Measurements from ENCODE around the gene MRTFA. TPM values are rescaled to one million over a fixed set of nuclear protein-coding genes. Genes with fewer than 3 reads are reported as not detected.
A peak's percentile ranks its signal among the peaks of the same experiment; 100 is the strongest.

The MRTFA gene
- total and polyA plus RNA-seq, 9 of the 15 experiments (the other 6 are each of a cell fraction or from before 2014, with no cell fraction given), result 0.84 to 21.1 (median 3.7) TPM

DNA sequence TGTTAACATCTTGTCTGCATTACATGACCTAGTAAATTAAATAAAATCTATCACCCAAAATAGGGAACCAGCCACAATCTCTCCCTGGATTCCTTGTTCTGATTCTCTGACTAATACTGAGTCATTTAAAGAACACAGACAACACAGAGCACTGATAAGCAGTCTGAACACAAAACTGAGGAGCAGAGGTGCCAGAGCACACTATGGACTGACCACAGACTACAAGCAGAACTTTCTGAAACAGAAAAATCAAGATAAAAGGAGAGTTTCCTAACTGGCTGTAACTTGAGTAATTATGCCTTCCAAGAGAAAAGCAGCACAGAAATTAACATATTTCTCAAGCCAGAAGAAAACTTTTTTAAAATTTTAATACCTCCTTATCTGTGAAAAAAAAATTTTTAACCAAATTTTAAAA, 137.3 kb downstream of the MRTFA start (continued):
- TF ChIP-seq SMARCA4 (IDR thresholded peaks at IDR 0.05) (peak; percentile 94), ZBTB1 (CRISPR knock-in tag; IDR thresholded peaks at IDR 0.05; ENCODE audit: borderline replicate concordance, low read depth) (no peak), PYGO2 (tag; IDR thresholded peaks at IDR 0.05) (no peak), SAFB (IDR thresholded peaks at IDR 0.05; ENCODE audit: borderline replicate concordance, low read depth, low read length) (no peak), BDP1 (IDR thresholded peaks at IDR 0.05; ENCODE audit: insufficient read depth, insufficient read length) (no peak), SMAD1 (IDR thresholded peaks at IDR 0.05; ENCODE audit: low read depth, low read length, partially characterized antibody) (no peak), XRCC3 (IDR thresholded peaks at IDR 0.05) (no peak), SIN3B (IDR thresholded peaks at IDR 0.05; ENCODE audit: low read depth) (no peak), ZNF311 (CRISPR knock-in tag; IDR thresholded peaks at IDR 0.05) (no peak), FOXK1 (CRISPR knock-in tag; IDR thresholded peaks at IDR 0.05; ENCODE audit: borderline replicate concordance) (no peak)
- TF ChIP-seq, protein P1, sequence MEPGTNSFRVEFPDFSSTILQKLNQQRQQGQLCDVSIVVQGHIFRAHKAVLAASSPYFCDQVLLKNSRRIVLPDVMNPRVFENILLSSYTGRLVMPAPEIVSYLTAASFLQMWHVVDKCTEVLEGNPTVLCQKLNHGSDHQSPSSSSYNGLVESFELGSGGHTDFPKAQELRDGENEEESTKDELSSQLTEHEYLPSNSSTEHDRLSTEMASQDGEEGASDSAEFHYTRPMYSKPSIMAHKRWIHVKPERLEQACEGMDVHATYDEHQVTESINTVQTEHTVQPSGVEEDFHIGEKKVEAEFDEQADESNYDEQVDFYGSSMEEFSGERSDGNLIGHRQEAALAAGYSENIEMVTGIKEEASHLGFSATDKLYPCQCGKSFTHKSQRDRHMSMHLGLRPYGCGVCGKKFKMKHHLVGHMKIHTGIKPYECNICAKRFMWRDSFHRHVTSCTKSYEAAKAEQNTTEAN (CRISPR knock-in tag; IDR thresholded peaks at IDR 0.05), result no peak
- TF ChIP-seq, protein P2, sequence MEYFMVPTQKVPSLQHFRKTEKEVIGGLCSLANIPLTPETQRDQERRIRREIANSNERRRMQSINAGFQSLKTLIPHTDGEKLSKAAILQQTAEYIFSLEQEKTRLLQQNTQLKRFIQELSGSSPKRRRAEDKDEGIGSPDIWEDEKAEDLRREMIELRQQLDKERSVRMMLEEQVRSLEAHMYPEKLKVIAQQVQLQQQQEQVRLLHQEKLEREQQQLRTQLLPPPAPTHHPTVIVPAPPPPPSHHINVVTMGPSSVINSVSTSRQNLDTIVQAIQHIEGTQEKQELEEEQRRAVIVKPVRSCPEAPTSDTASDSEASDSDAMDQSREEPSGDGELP (CRISPR knock-in tag; IDR thresholded peaks at IDR 0.05; ENCODE audit: borderline replicate concordance), result no peak
- TF ChIP-seq, protein P3, sequence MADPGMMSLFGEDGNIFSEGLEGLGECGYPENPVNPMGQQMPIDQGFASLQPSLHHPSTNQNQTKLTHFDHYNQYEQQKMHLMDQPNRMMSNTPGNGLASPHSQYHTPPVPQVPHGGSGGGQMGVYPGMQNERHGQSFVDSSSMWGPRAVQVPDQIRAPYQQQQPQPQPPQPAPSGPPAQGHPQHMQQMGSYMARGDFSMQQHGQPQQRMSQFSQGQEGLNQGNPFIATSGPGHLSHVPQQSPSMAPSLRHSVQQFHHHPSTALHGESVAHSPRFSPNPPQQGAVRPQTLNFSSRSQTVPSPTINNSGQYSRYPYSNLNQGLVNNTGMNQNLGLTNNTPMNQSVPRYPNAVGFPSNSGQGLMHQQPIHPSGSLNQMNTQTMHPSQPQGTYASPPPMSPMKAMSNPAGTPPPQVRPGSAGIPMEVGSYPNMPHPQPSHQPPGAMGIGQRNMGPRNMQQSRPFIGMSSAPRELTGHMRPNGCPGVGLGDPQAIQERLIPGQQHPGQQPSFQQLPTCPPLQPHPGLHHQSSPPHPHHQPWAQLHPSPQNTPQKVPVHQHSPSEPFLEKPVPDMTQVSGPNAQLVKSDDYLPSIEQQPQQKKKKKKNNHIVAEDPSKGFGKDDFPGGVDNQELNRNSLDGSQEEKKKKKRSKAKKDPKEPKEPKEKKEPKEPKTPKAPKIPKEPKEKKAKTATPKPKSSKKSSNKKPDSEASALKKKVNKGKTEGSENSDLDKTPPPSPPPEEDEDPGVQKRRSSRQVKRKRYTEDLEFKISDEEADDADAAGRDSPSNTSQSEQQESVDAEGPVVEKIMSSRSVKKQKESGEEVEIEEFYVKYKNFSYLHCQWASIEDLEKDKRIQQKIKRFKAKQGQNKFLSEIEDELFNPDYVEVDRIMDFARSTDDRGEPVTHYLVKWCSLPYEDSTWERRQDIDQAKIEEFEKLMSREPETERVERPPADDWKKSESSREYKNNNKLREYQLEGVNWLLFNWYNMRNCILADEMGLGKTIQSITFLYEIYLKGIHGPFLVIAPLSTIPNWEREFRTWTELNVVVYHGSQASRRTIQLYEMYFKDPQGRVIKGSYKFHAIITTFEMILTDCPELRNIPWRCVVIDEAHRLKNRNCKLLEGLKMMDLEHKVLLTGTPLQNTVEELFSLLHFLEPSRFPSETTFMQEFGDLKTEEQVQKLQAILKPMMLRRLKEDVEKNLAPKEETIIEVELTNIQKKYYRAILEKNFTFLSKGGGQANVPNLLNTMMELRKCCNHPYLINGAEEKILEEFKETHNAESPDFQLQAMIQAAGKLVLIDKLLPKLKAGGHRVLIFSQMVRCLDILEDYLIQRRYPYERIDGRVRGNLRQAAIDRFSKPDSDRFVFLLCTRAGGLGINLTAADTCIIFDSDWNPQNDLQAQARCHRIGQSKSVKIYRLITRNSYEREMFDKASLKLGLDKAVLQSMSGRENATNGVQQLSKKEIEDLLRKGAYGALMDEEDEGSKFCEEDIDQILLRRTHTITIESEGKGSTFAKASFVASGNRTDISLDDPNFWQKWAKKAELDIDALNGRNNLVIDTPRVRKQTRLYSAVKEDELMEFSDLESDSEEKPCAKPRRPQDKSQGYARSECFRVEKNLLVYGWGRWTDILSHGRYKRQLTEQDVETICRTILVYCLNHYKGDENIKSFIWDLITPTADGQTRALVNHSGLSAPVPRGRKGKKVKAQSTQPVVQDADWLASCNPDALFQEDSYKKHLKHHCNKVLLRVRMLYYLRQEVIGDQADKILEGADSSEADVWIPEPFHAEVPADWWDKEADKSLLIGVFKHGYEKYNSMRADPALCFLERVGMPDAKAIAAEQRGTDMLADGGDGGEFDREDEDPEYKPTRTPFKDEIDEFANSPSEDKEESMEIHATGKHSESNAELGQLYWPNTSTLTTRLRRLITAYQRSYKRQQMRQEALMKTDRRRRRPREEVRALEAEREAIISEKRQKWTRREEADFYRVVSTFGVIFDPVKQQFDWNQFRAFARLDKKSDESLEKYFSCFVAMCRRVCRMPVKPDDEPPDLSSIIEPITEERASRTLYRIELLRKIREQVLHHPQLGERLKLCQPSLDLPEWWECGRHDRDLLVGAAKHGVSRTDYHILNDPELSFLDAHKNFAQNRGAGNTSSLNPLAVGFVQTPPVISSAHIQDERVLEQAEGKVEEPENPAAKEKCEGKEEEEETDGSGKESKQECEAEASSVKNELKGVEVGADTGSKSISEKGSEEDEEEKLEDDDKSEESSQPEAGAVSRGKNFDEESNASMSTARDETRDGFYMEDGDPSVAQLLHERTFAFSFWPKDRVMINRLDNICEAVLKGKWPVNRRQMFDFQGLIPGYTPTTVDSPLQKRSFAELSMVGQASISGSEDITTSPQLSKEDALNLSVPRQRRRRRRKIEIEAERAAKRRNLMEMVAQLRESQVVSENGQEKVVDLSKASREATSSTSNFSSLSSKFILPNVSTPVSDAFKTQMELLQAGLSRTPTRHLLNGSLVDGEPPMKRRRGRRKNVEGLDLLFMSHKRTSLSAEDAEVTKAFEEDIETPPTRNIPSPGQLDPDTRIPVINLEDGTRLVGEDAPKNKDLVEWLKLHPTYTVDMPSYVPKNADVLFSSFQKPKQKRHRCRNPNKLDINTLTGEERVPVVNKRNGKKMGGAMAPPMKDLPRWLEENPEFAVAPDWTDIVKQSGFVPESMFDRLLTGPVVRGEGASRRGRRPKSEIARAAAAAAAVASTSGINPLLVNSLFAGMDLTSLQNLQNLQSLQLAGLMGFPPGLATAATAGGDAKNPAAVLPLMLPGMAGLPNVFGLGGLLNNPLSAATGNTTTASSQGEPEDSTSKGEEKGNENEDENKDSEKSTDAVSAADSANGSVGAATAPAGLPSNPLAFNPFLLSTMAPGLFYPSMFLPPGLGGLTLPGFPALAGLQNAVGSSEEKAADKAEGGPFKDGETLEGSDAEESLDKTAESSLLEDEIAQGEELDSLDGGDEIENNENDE (IDR thresholded peaks at IDR 0.05; ENCODE audit: low read depth, low read length), result no peak
- TF ChIP-seq, protein P4, sequence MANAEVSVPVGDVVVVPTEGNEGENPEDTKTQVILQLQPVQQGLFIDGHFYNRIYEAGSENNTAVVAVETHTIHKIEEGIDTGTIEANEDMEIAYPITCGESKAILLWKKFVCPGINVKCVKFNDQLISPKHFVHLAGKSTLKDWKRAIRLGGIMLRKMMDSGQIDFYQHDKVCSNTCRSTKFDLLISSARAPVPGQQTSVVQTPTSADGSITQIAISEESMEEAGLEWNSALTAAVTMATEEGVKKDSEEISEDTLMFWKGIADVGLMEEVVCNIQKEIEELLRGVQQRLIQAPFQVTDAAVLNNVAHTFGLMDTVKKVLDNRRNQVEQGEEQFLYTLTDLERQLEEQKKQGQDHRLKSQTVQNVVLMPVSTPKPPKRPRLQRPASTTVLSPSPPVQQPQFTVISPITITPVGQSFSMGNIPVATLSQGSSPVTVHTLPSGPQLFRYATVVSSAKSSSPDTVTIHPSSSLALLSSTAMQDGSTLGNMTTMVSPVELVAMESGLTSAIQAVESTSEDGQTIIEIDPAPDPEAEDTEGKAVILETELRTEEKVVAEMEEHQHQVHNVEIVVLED (CRISPR knock-in tag; IDR thresholded peaks at IDR 0.05), result no peak
